ENCODE data around the gene BCO1.
"Not testable (repeated sequence)": the region's sequence is repeated elsewhere in the genome, so short reads cannot be mapped to it uniquely, and the experiment has no call there.

BCO1 gene

GRCh38 chr16:81238296-81239011 lies at the start of gene BCO1:
TSS of gene BCO1 (plus strand) at chr16:81238689. CDS start at chr16:81238909, 220 bp downstream.
- peak; percentile 59 for DNase-seq

GRCh38 chr16:81189100-81189664 lies 49.3 kb upstream of the BCO1 start:
- no peak for DNase-seq

GRCh38 chr16:81190667-81191066 lies 47.8 kb upstream of the BCO1 start:
- peak; percentile 31 for DNase-seq

GRCh38 chr16:81195885-81196534 lies 42.5 kb upstream of the BCO1 start:
- DNase-seq = no peak

GRCh38 chr16:81198635-81199034 lies 39.9 kb upstream of the BCO1 start:
- no peak for DNase-seq

- DNase-seq = peak; percentile 6
Measured at GRCh38 chr16:81201267-81201666, 37.2 kb upstream of the BCO1 start.

- DNase-seq = peak; percentile 43
Measured at GRCh38 chr16:81204798-81205680, 33.5 kb upstream of the BCO1 start.

- DNase-seq = no peak
Measured at GRCh38 chr16:81207076-81207475, 31.4 kb upstream of the BCO1 start.

- no peak for DNase-seq
Measured at GRCh38 chr16:81210807-81211206, 27.7 kb upstream of the BCO1 start.

- DNase-seq = no peak
Measured at GRCh38 chr16:81212830-81213465, 25.5 kb upstream of the BCO1 start.

GRCh38 chr16:81214745-81215166 lies 23.7 kb upstream of the BCO1 start:
- no peak for DNase-seq

- no peak for DNase-seq
Measured at GRCh38 chr16:81216114-81216513, 22.4 kb upstream of the BCO1 start.

GRCh38 chr16:81216706-81217105 lies 21.8 kb upstream of the BCO1 start:
- no peak for DNase-seq

GRCh38 chr16:81219151-81219550 lies 19.3 kb upstream of the BCO1 start:
- DNase-seq = no peak

- no peak for DNase-seq
Measured at GRCh38 chr16:81220349-81220748, 18.1 kb upstream of the BCO1 start.

- DNase-seq = no peak
Measured at GRCh38 chr16:81221731-81222130, 16.8 kb upstream of the BCO1 start.

GRCh38 chr16:81224824-81225223 lies 13.7 kb upstream of the BCO1 start:
- DNase-seq = no peak

- not testable (repeated sequence) for DNase-seq
Measured at GRCh38 chr16:81225697-81226096, 12.8 kb upstream of the BCO1 start.

GRCh38 chr16:81227785-81228184 lies 10.7 kb upstream of the BCO1 start:
- no peak for DNase-seq

- DNase-seq = no peak
Measured at GRCh38 chr16:81229811-81230210, 8.7 kb upstream of the BCO1 start.

GRCh38 chr16:81231014-81231413 lies 7.5 kb upstream of the BCO1 start:
- DNase-seq = no peak

GRCh38 chr16:81232740-81233367 lies 5.6 kb upstream of the BCO1 start:
- DNase-seq = no peak
